Activated CD4-positive, alpha-beta memory T cell treated with anti-CD3 and anti-CD28 coated beads for 36 hours (primary cell): ENCODE measurements around the gene MAPK8IP3. TPM values are rescaled to one million over a fixed set of nuclear protein-coding genes. Genes with fewer than 3 reads are reported as not detected.
"Not testable (repeated sequence)": the region's sequence is repeated elsewhere in the genome, so short reads cannot be mapped to it uniquely, and the experiment has no call there.

ENCODE experiments used
- CTCF ChIA-PET: fragments of 350-600 bp; sonication (Branson Sonifier 250); formaldehyde crosslinking; loops from one replicate; lab custom pipeline; 2021; ENCODE audit warnings: antibody characterized with exemption, inconsistent platforms; lab: Charles Lee
- POLR2A ChIA-PET: fragments of 350-600 bp; sonication (Branson Sonifier 250); formaldehyde crosslinking; loops from one replicate; lab custom pipeline; 2021; ENCODE audit warnings: antibody characterized with exemption; lab: Charles Lee
- DNase-seq: peaks from one replicate; pipeline ENCODE4 v3.0.0-alpha.2; 2020
- H3K27ac Mint-ChIP-seq: one replicate; pipeline ENCODE4 v1.8.0; 2021; ENCODE audit warnings: mixed read lengths
- H3K27me3 Mint-ChIP-seq: one replicate; pipeline ENCODE4 v1.8.0; 2021; ENCODE audit warnings: mixed read lengths
- H3K36me3 Mint-ChIP-seq: one replicate; pipeline ENCODE4 v1.8.0; 2021; ENCODE audit warnings: mixed read lengths
- H3K4me1 Mint-ChIP-seq: one replicate; pipeline ENCODE4 v1.8.0; 2021; ENCODE audit warnings: low read depth, mixed read lengths
- H3K4me3 Mint-ChIP-seq: one replicate; pipeline ENCODE4 v1.8.0; 2021; ENCODE audit warnings: mild to moderate bottlenecking, mixed read lengths
- H3K9me3 Mint-ChIP-seq: one replicate; pipeline ENCODE4 v1.8.0; 2021; ENCODE audit warnings: mixed read lengths
- intact Hi-C: fragments of 100-400 bp; cut with micrococcal nuclease; formaldehyde crosslinking; loops from one replicate; pipeline ENCODE4 v1.15.1; 2023
- total RNA-seq, 2 experiments: library from RNA; stranded (reverse); gene quantifications; one replicate each; pipeline ENCODE4 v1.2.3, GENCODE V29; 2021

Gene MAPK8IP3
- total RNA-seq, 2 experiments from 2014 or later, result 51.7 to 56.8 TPM

GRCh38 chr16:1731073-1731472, 25.1 kb downstream of the MAPK8IP3 start:
- Mint-ChIP-seq H3K4me1 (no peaks in the 10 kb centered on the region), H3K36me3 (peaks cover 7% of the 10 kb centered on the region), H3K27me3 (no peaks in the 10 kb centered on the region), H3K9me3 (no peaks in the 10 kb centered on the region), H3K4me3 (no peak overlapping the region), H3K27ac (no peak overlapping the region)
- CTCF ChIA-PET, result no interaction called here
- intact Hi-C loops, result no loop called here
- DNase-seq, result no peak
- POLR2A ChIA-PET, result no interaction called here

- no peaks in the 10 kb centered on the region for H3K4me1 Mint-ChIP-seq
- H3K4me3 Mint-ChIP-seq, result no peak overlapping the region
- H3K27ac Mint-ChIP-seq, result no peak overlapping the region
- peaks cover 7% of the 10 kb centered on the region for H3K36me3 Mint-ChIP-seq
- no peaks in the 10 kb centered on the region for H3K27me3 Mint-ChIP-seq
- POLR2A ChIA-PET, result no interaction called here
- CTCF ChIA-PET, result interaction anchor here (2.2 kb wide), 1 partner anchor 7 kb away, joined by 11 read pairs; no protein-coding TSS in a partner anchor
- intact Hi-C loops, result no loop called here
- no peak for DNase-seq
- H3K9me3 Mint-ChIP-seq, result no peaks in the 10 kb centered on the region
Measured at GRCh38 chr16:1731603-1732002, 25.6 kb downstream of the MAPK8IP3 start.

- ChIA-PET CTCF (interaction anchor here (2.2 kb wide), 1 partner anchor 8 kb away, joined by 11 read pairs; no protein-coding TSS in a partner anchor), POLR2A (interaction anchor here (0.8 kb wide), 1 partner anchor 26 kb away, joined by 3 read pairs; the partner anchor contains the start of gene MAPK8IP3)
- no peak overlapping the region for H3K4me3 Mint-ChIP-seq
- intact Hi-C loops, result no loop called here
- no peaks in the 10 kb centered on the region for H3K9me3 Mint-ChIP-seq
- H3K27me3 Mint-ChIP-seq, result no peaks in the 10 kb centered on the region
- peaks cover 4% of the 10 kb centered on the region for H3K36me3 Mint-ChIP-seq
- no peak overlapping the region for H3K27ac Mint-ChIP-seq
- H3K4me1 Mint-ChIP-seq, result no peaks in the 10 kb centered on the region
- no peak for DNase-seq
Measured at GRCh38 chr16:1732071-1732470, 26.1 kb downstream of the MAPK8IP3 start.

- POLR2A ChIA-PET, result interaction anchor here (0.8 kb wide), 1 partner anchor 27 kb away, joined by 3 read pairs; the partner anchor contains the start of gene MAPK8IP3
- H3K9me3 Mint-ChIP-seq, H3K36me3 Mint-ChIP-seq, H3K27ac Mint-ChIP-seq, DNase-seq, H3K4me3 Mint-ChIP-seq, intact Hi-C loops, H3K27me3 Mint-ChIP-seq, H3K4me1 Mint-ChIP-seq: not testable (repeated sequence)
- CTCF ChIA-PET, result interaction anchor here (2.2 kb wide), 1 partner anchor 8 kb away, joined by 11 read pairs; no protein-coding TSS in a partner anchor
Measured at GRCh38 chr16:1732551-1732987, 26.6 kb downstream of the MAPK8IP3 start.

GRCh38 chr16:1734123-1734522, 28.1 kb downstream of the MAPK8IP3 start:
- ChIA-PET CTCF (no interaction called here), POLR2A (no interaction called here)
- no peak overlapping the region for H3K27ac Mint-ChIP-seq
- H3K27me3 Mint-ChIP-seq, result no peaks in the 10 kb centered on the region
- H3K4me1 Mint-ChIP-seq, result no peaks in the 10 kb centered on the region
- no peaks in the 10 kb centered on the region for H3K36me3 Mint-ChIP-seq
- DNase-seq, result no peak
- H3K9me3 Mint-ChIP-seq, result no peaks in the 10 kb centered on the region
- intact Hi-C loops, result no loop called here
- no peak overlapping the region for H3K4me3 Mint-ChIP-seq

- no peaks in the 10 kb centered on the region for H3K36me3 Mint-ChIP-seq
- ChIA-PET POLR2A (no interaction called here), CTCF (no interaction called here)
- DNase-seq, result no peak
- intact Hi-C loops, result no loop called here
- no peak overlapping the region for H3K27ac Mint-ChIP-seq
- no peaks in the 10 kb centered on the region for H3K4me1 Mint-ChIP-seq
- no peaks in the 10 kb centered on the region for H3K27me3 Mint-ChIP-seq
- H3K4me3 Mint-ChIP-seq, result no peak overlapping the region
- H3K9me3 Mint-ChIP-seq, result no peaks in the 10 kb centered on the region
Measured at GRCh38 chr16:1734816-1735215, 28.8 kb downstream of the MAPK8IP3 start.

- H3K27me3 Mint-ChIP-seq, result no peaks in the 10 kb centered on the region
- POLR2A ChIA-PET, result no interaction called here
- CTCF ChIA-PET, result no interaction called here
- DNase-seq, result no peak
- H3K36me3 Mint-ChIP-seq, result peaks cover 8% of the 10 kb centered on the region
- intact Hi-C loops, result no loop called here
- H3K27ac Mint-ChIP-seq, result no peak overlapping the region
- no peak overlapping the region for H3K4me3 Mint-ChIP-seq
- H3K9me3 Mint-ChIP-seq, result no peaks in the 10 kb centered on the region
- no peaks in the 10 kb centered on the region for H3K4me1 Mint-ChIP-seq
Measured at GRCh38 chr16:1740234-1740633, 34.2 kb downstream of the MAPK8IP3 start.

- ChIA-PET POLR2A (no interaction called here), CTCF (interaction anchor here (1.2 kb wide), 1 partner anchor 17 kb away, joined by 4 read pairs; no protein-coding TSS in a partner anchor)
- Mint-ChIP-seq H3K4me3 (no peak overlapping the region), H3K27me3 (no peaks in the 10 kb centered on the region), H3K9me3 (no peaks in the 10 kb centered on the region), H3K27ac (no peak overlapping the region), H3K4me1 (no peaks in the 10 kb centered on the region), H3K36me3 (peaks cover 8% of the 10 kb centered on the region)
- intact Hi-C loops, result no loop called here
- no peak for DNase-seq
Measured at GRCh38 chr16:1740781-1741490, 34.9 kb downstream of the MAPK8IP3 start.

GRCh38 chr16:1741553-1742165, 35.7 kb downstream of the MAPK8IP3 start:
- no peaks in the 10 kb centered on the region for H3K9me3 Mint-ChIP-seq
- peaks cover 8% of the 10 kb centered on the region for H3K36me3 Mint-ChIP-seq
- H3K27me3 Mint-ChIP-seq, result no peaks in the 10 kb centered on the region
- no peak overlapping the region for H3K4me3 Mint-ChIP-seq
- CTCF ChIA-PET, result interaction anchor here (1.2 kb wide), 1 partner anchor 18 kb away, joined by 4 read pairs; no protein-coding TSS in a partner anchor
- no peak overlapping the region for H3K27ac Mint-ChIP-seq
- H3K4me1 Mint-ChIP-seq, result no peaks in the 10 kb centered on the region
- no peak for DNase-seq
- intact Hi-C loops, result no loop called here
- POLR2A ChIA-PET, result no interaction called here

GRCh38 chr16:1743376-1744337, 37.7 kb downstream of the MAPK8IP3 start:
- intact Hi-C loops, result no loop called here
- no peaks in the 10 kb centered on the region for H3K9me3 Mint-ChIP-seq
- no peak for DNase-seq
- H3K27ac Mint-ChIP-seq, result no peak overlapping the region
- no peaks in the 10 kb centered on the region for H3K27me3 Mint-ChIP-seq
- POLR2A ChIA-PET, result interaction anchor here (0.5 kb wide), 1 partner anchor 365 kb away, joined by 3 read pairs; no protein-coding TSS in a partner anchor
- H3K4me3 Mint-ChIP-seq, result no peak overlapping the region
- no peaks in the 10 kb centered on the region for H3K4me1 Mint-ChIP-seq
- CTCF ChIA-PET, result no interaction called here
- H3K36me3 Mint-ChIP-seq, result peaks cover 8% of the 10 kb centered on the region

- no peak for DNase-seq
- CTCF ChIA-PET, result no interaction called here
- Mint-ChIP-seq H3K4me1 (no peaks in the 10 kb centered on the region), H3K9me3 (no peaks in the 10 kb centered on the region), H3K36me3 (peaks cover 8% of the 10 kb centered on the region), H3K27me3 (no peaks in the 10 kb centered on the region), H3K4me3 (no peak overlapping the region), H3K27ac (no peak overlapping the region)
- intact Hi-C loops, result no loop called here
- POLR2A ChIA-PET, result no interaction called here
Measured at GRCh38 chr16:1744338-1744840, 38.4 kb downstream of the MAPK8IP3 start.
